ENCODE data around the gene TRMT11. TPM values are rescaled to one million over a fixed set of nuclear protein-coding genes. Genes with fewer than 3 reads are reported as not detected.

Gene TRMT11
- total and polyA plus RNA-seq, 10 of the 15 experiments (the other 5 are each of a cell fraction or from before 2014, with no cell fraction given), result 34.0 to 81.1 (median 43.7) TPM

- Histone ChIP-seq H3K79me2 (ENCODE audit: control insufficient read depth, insufficient read depth, low read length) (no peaks in the 10 kb centered on the region), H3K4me2 (ENCODE audit: control insufficient read depth, insufficient read depth) (no peak overlapping the region), H3K9me3 (replicated peaks; ENCODE audit: control insufficient read depth, insufficient read depth, low read length) (no peaks in the 10 kb centered on the region), H3K4me3 (no peak overlapping the region), H3K27me3 (replicated peaks in 1 of 2; ENCODE audit: control insufficient read depth in 2 of 2, insufficient read depth in 2 of 2, low read length in 1 of 2) (no peaks in the 10 kb centered on the region), H3K9ac (ENCODE audit: control insufficient read depth, insufficient read depth, low read length) (no peak overlapping the region), H3K4me1 (ENCODE audit: control insufficient read depth, insufficient read depth, low read length) (no peaks in the 10 kb centered on the region), H2AFZ (ENCODE audit: control insufficient read depth, low read depth, low read length) (no peak overlapping the region), H4K20me1 (ENCODE audit: control insufficient read depth, insufficient read depth) (no peaks in the 10 kb centered on the region), H3K36me3 (ENCODE audit: control insufficient read depth in 2 of 2, insufficient read depth in 2 of 2, low read length in 1 of 2) (0 out of 4 replicates have a peak, but pooled peaks cover 0 to 3% of the 10 kb centered on the region in 2 experiments), H3K27ac (ENCODE audit: control insufficient read depth, insufficient read depth) (no peak overlapping the region)
- CTCF ChIA-PET, result interaction anchor here (0.7 kb wide), 1 partner anchor 16 kb away, joined by 3 read pairs; no protein-coding TSS in a partner anchor
- POLR2A ChIA-PET, result no interaction called here
- SMC1A ChIA-PET (ENCODE audit: uncharacterized antibody, unreplicated experiment), result no interaction called here
- FAIRE-seq (no peak), ATAC-seq (no peak), DNase-seq (ENCODE audit: low read depth, low spot score) (no peak)
- WGBS (ENCODE audit: insufficient coverage, insufficient replicate concordance, low lambda C conversion rate, missing lambda C conversion rate), result 92% methylated on average over 11 of the region's 11 CpGs
- intact Hi-C loops (cut with micrococcal nuclease; ENCODE audit: unreplicated experiment) (no loop called here), in situ Hi-C loops (cut with MboI) (no loop called here)
- no TSS peak for BruUV-seq (replicated peaks)
- RAD21 ChIA-PET (ENCODE audit: unreplicated experiment), result no interaction called here
- no peak for TF ChIP-seq IRF4 (IDR thresholded peaks at IDR 0.05; ENCODE audit: low read depth, low read length)
- TF ChIP-seq BRCA1 (IDR thresholded peaks at IDR 0.05; ENCODE audit: low read depth, low read length), result no peak
- no peak for TF ChIP-seq TCF3 (IDR thresholded peaks at IDR 0.05; ENCODE audit: borderline replicate concordance, insufficient read depth, low read depth, low read length)
- TF ChIP-seq NFYB (IDR thresholded peaks at IDR 0.05; ENCODE audit: insufficient read depth, low read depth, low read length), result no peak
- no peak for TF ChIP-seq BHLHE40 (IDR thresholded peaks at IDR 0.05; ENCODE audit: borderline replicate concordance in 1 of 2, low read depth in 2 of 2, low read length in 1 of 2)
- TF ChIP-seq ZBTB11 (CRISPR knock-in tag; IDR thresholded peaks at IDR 0.05), result no peak
- TF ChIP-seq HDAC6 (IDR thresholded peaks at IDR 0.05; ENCODE audit: unreplicated experiment), result no peak
- no peak for TF ChIP-seq ATF3 (IDR thresholded peaks at IDR 0.05; ENCODE audit: borderline replicate concordance, extremely low read depth, low read depth, low read length)
- TF ChIP-seq NFYA (IDR thresholded peaks at IDR 0.05; ENCODE audit: borderline replicate concordance, low read depth, low read length), result no peak
- no peak for TF ChIP-seq ZBTB40 (IDR thresholded peaks at IDR 0.05; ENCODE audit: borderline replicate concordance)
- TF ChIP-seq SKIL (IDR thresholded peaks at IDR 0.05; ENCODE audit: low read depth, poor library complexity, severe bottlenecking), result no peak
Measured at GRCh38 chr6:126077810-126078776, 91.8 kb downstream of the TRMT11 start.
